HEK293T (cell line): Measurements from ENCODE around the gene TNS3.
"Not testable (repeated sequence)": the region's sequence is repeated elsewhere in the genome, so short reads cannot be mapped to it uniquely, and the experiment has no call there.

Source experiments
- CTCF ChIA-PET: fragments of 350-600 bp; formaldehyde crosslinking; extraction: SDS; loops from one replicate; lab custom pipeline; 2021; ENCODE audit warnings: antibody characterized with exemption, inconsistent platforms; lab: Yijun Ruan, JAX
- POLR2A ChIA-PET: fragments of 350-600 bp; formaldehyde crosslinking; extraction: SDS; loops from one replicate; lab custom pipeline; 2020; ENCODE audit warnings: antibody characterized with exemption, inconsistent platforms; lab: Yijun Ruan, JAX
- DNase-seq: peaks from one replicate; pipeline ENCODE4 v3.0.0; 2012; ENCODE audit warnings: mixed read lengths; ENCODE audit errors: extremely low spot score
- ARNT ChIP-seq: fragments of 450-650 bp; IDR thresholded peaks from 2 replicates; pipeline ENCODE4 v1.6.1; 2017; ENCODE audit warnings: mild to moderate bottlenecking
- BHLHE40 ChIP-seq: fragments of 450-650 bp; IDR thresholded peaks from 2 replicates; pipeline ENCODE4 v1.6.1; 2016; ENCODE audit warnings: mild to moderate bottlenecking, moderate library complexity, borderline replicate concordance
- CTBP1 ChIP-seq: fragments of 450-650 bp; IDR thresholded peaks from 2 replicates; pipeline ENCODE4 v1.6.1; 2016; ENCODE audit warnings: borderline replicate concordance
- ELF4 ChIP-seq: fragments of 450-650 bp; IDR thresholded peaks from 2 replicates; pipeline ENCODE4 v1.6.1; 2017; ENCODE audit warnings: antibody characterized with exemption
- FOXA1 ChIP-seq: fragments of 450-650 bp; IDR thresholded peaks from 2 replicates; pipeline ENCODE4 v1.6.1; 2016; ENCODE audit warnings: mild to moderate bottlenecking
- FOXK2 ChIP-seq: fragments of 450-650 bp; IDR thresholded peaks from 2 replicates; pipeline ENCODE4 v1.6.1; 2016; ENCODE audit warnings: mild to moderate bottlenecking
- FOXM1 ChIP-seq: fragments of 450-650 bp; IDR thresholded peaks from 2 replicates; pipeline ENCODE4 v1.6.1; 2017; ENCODE audit warnings: mild to moderate bottlenecking, borderline replicate concordance
- HDGF ChIP-seq: fragments of 450-650 bp; IDR thresholded peaks from 2 replicates; pipeline ENCODE4 v1.6.1; 2017; ENCODE audit warnings: antibody characterized with exemption, borderline replicate concordance
- L3MBTL2 ChIP-seq: fragments of 450-650 bp; conservative IDR thresholded peaks from 2 replicates; pipeline ENCODE4 v1.6.1; 2016; ENCODE audit warnings: mild to moderate bottlenecking
- LEF1 ChIP-seq: fragments of 450-650 bp; IDR thresholded peaks from 2 replicates; pipeline ENCODE4 v1.6.1; 2017; ENCODE audit warnings: mild to moderate bottlenecking, borderline replicate concordance
- NFRKB ChIP-seq: fragments of 450-650 bp; IDR thresholded peaks from 2 replicates; pipeline ENCODE4 v1.6.1; 2016; ENCODE audit warnings: mild to moderate bottlenecking, moderate library complexity
- PKNOX1 ChIP-seq: fragments of 450-650 bp; IDR thresholded peaks from 2 replicates; pipeline ENCODE4 v1.6.1; 2016
- SP1 ChIP-seq: fragments of 450-650 bp; IDR thresholded peaks from 2 replicates; pipeline ENCODE4 v1.6.1; 2017
- SUZ12 ChIP-seq: fragments of 450-650 bp; IDR thresholded peaks from 2 replicates; pipeline ENCODE4 v1.6.1; 2016; ENCODE audit warnings: mild to moderate bottlenecking
- TARDBP ChIP-seq: fragments of 450-650 bp; IDR thresholded peaks from 2 replicates; pipeline ENCODE4 v1.6.1; 2016
- ZNF384 ChIP-seq: fragments of 450-650 bp; IDR thresholded peaks from 2 replicates; pipeline ENCODE4 v1.6.1; 2016

The TNS3 gene

GRCh38 chr7:47591089-47591654 is 9.3 kb upstream of the TNS3 start:
- ChIA-PET CTCF (no interaction called here), POLR2A (no interaction called here)
- no peak for DNase-seq
- TF ChIP-seq CTBP1 (no peak), SP1 (no peak), PKNOX1 (no peak), LEF1 (no peak), ARNT (no peak), SUZ12 (no peak), FOXA1 (no peak), L3MBTL2 (no peak), FOXK2 (no peak), HDGF (no peak), ELF4 (no peak)

- DNase-seq, POLR2A ChIA-PET, CTCF ChIA-PET: not testable (repeated sequence)
Measured at GRCh38 chr7:47590215-47590614, 8.3 kb upstream of the TNS3 start.

- no peak for DNase-seq
- ChIA-PET CTCF (no interaction called here), POLR2A (no interaction called here)
- TF ChIP-seq NFRKB (no peak), ZNF384 (no peak), SP1 (no peak), CTBP1 (no peak), FOXM1 (no peak), FOXK2 (no peak), TARDBP (no peak), PKNOX1 (no peak), HDGF (no peak), ARNT (no peak), LEF1 (no peak), BHLHE40 (no peak), ELF4 (no peak), SUZ12 (no peak)
Measured at GRCh38 chr7:47588704-47589225, 6.9 kb upstream of the TNS3 start.

- TF ChIP-seq FOXM1 (no peak), LEF1 (no peak), FOXK2 (no peak), BHLHE40 (no peak), SUZ12 (no peak), TARDBP (no peak), PKNOX1 (no peak), L3MBTL2 (no peak), CTBP1 (no peak), NFRKB (no peak), ZNF384 (no peak), ELF4 (no peak), HDGF (no peak), SP1 (no peak), FOXA1 (no peak), ARNT (no peak)
- DNase-seq, result no peak
- CTCF ChIA-PET, result no interaction called here
- POLR2A ChIA-PET, result no interaction called here
Measured at GRCh38 chr7:47587976-47588375, 6.1 kb upstream of the TNS3 start.

GRCh38 chr7:47587351-47587750 is 5.4 kb upstream of the TNS3 start:
- ChIA-PET POLR2A (no interaction called here), CTCF (no interaction called here)
- DNase-seq, result no peak
- TF ChIP-seq NFRKB (no peak), ZNF384 (no peak), FOXM1 (no peak), BHLHE40 (no peak)

GRCh38 chr7:47586925-47587324 is 5.0 kb upstream of the TNS3 start:
- no peak for DNase-seq
- ChIA-PET POLR2A (no interaction called here), CTCF (no interaction called here)
- TF ChIP-seq BHLHE40, result no peak
- TF ChIP-seq SUZ12, result no peak
- no peak for TF ChIP-seq HDGF
- no peak for TF ChIP-seq NFRKB
- no peak for TF ChIP-seq PKNOX1
- no peak for TF ChIP-seq TARDBP
- TF ChIP-seq FOXA1, result no peak
- TF ChIP-seq L3MBTL2, result no peak
- no peak for TF ChIP-seq LEF1
- no peak for TF ChIP-seq CTBP1
- no peak for TF ChIP-seq ZNF384
- TF ChIP-seq ELF4, result no peak
- no peak for TF ChIP-seq ARNT
- TF ChIP-seq SP1, result no peak
- no peak for TF ChIP-seq FOXK2

- CTCF ChIA-PET, DNase-seq, POLR2A ChIA-PET: not testable (repeated sequence)
Measured at GRCh38 chr7:47586161-47586670, 4.3 kb upstream of the TNS3 start.
